Motor neuron (in vitro differentiated cells): Measurements from ENCODE around the gene GID8. TPM values are rescaled to one million over a fixed set of nuclear protein-coding genes. Genes with fewer than 3 reads are reported as not detected.
A peak's percentile ranks its signal among the peaks of the same experiment; 100 is the strongest.
"Not testable (repeated sequence)": the region's sequence is repeated elsewhere in the genome, so short reads cannot be mapped to it uniquely, and the experiment has no call there.

ENCODE experiments used
- ATAC-seq, 8 experiments: fragments of 200-7000 bp; cut with Tn5 transposase; replicated peaks in 6 of 8; 2 replicates each; pipeline ENCODE4 v1.8.0; 2021; ENCODE audit warnings: mild to moderate bottlenecking in 8 of 8, moderate library complexity in 8 of 8
- H3K27ac ChIP-seq, 2 donors: fragments of 250-450 bp; sonication (Bioruptor Pico); 2 replicates each; pipeline ENCODE4 v1.9.0; 2021; ENCODE audit warnings: antibody characterized with exemption in 2 of 2, mild to moderate bottlenecking in 2 of 2, moderate library complexity in 1 of 2
- H3K4me1 ChIP-seq, 2 donors: fragments of 250-450 bp; sonication (Bioruptor Pico); replicated peaks in 1 of 2; 2 replicates each; pipeline ENCODE4 v1.6.1; 2021; ENCODE audit warnings: antibody characterized with exemption in 2 of 2, mild to moderate bottlenecking in 2 of 2, moderate library complexity in 1 of 2
- H3K4me3 ChIP-seq, 5 donors: fragments of 250-450 bp; sonication (Bioruptor Pico); 2 replicates each; pipeline ENCODE4 v1.9.0; 2021; ENCODE audit warnings: antibody characterized with exemption in 5 of 5, mild to moderate bottlenecking in 5 of 5, moderate library complexity in 4 of 5
- WGBS, 10 experiments: fragments of 450-650 bp; shearing (Covaris generic); methylation state at CpG; one replicate each; pipeline ENCODE4 v1.0.0; 2022; 5-methylcytosine and 5-hydroxymethylcytosine counted together
- in situ Hi-C, 9 experiments: fragments of 400-800 bp; cut with MboI; loops; one replicate each; pipeline ENCODE4 v1.15.0; 2021; ENCODE audit warnings: low sequenced_read_pairs in 9 of 9, low pct_unique_long_range_greater_than_20kb in 2 of 9; ENCODE audit not compliant: unreplicated experiment in 9 of 9
- total RNA-seq, 8 experiments: library from RNA; unstranded; fragments of 300-600 nt; gene quantifications; 2 replicates each; pipeline versions ENCODE4 v1.2.3 to v1.2.4, GENCODE V29; 2022

Gene GID8
- total RNA-seq, 8 experiments from 2014 or later: 13.8 to 35.9 (median 30.5) TPM

- 61 to 100% (median 78%) methylated on average over 1 to 6 of the region's 6 CpGs; no CpG with 5 or more reads in 1 of the 10 experiments for WGBS, 10 experiments
- no peak for ATAC-seq
- Histone ChIP-seq H3K27ac (no peak overlapping the region), H3K4me1 (peaks cover 46 to 59% of the 10 kb centered on the region in 2 donors), H3K4me3 (no peak overlapping the region)
- in situ Hi-C loops: no loop called here
These were observed 19.1 kb upstream of the GID8 start for GRCh38 chr20:62918831-62919230.

GRCh38 chr20:62920039-62920645 lies 17.8 kb upstream of the GID8 start:
- WGBS, 10 experiments: 20 to 100% (median 75%) methylated on average over 1 to 7 of the region's 10 CpGs; no CpG with 5 or more reads in 1 of the 10 experiments
- ATAC-seq: peak in 1 of 8 experiments; percentile 5
- H3K4me3 ChIP-seq: no peak overlapping the region
- H3K4me1 ChIP-seq: peaks cover 42 to 60% of the 10 kb centered on the region in 2 donors
- H3K27ac ChIP-seq: peak overlapping the region in 1 of 2 donors; percentile 20
- in situ Hi-C loops: no loop called here

GRCh38 chr20:62921119-62921687 lies 16.7 kb upstream of the GID8 start:
- 50 to 100% (median 77%) methylated on average over 1 to 2 of the region's 8 CpGs; no CpG with 5 or more reads in 4 of the 10 experiments for WGBS, 10 experiments
- peaks cover 38 to 51% of the 10 kb centered on the region in 2 donors for H3K4me1 ChIP-seq
- H3K4me3 ChIP-seq: peak overlapping the region in 1 of 5 donors; percentile 9
- in situ Hi-C loops: no loop called here
- ATAC-seq: peak; percentile 7 to 77 (median 72)
- H3K27ac ChIP-seq: peak overlapping the region in 1 of 2 donors; percentile 29

DNA sequence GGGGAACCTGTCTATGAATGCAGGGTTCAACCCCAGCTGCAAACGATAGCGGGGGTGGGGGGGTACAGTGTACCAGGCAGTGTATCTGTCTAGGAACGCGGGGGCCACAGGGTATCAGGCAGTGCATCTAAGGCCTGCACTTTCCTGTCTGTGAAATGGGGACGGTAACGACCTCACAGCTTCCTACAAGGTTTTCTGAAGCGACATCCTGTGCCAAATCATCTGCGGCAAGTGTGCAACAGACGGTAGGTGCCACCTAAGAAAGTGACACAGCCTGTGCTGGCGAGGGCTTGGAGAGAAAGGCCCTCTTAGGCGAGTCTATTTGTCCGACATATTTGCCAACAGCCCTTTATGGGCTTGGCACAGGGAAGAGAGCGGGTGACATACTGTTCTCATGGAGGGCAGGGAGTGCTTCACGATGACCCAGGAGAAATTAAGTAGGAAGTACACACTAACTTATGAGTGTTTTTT lies 15.5 kb upstream of the GID8 start:
- 0 to 100% (median 92%) methylated on average over 1 to 9 of the region's 14 CpGs for WGBS, 10 experiments
- ATAC-seq: no peak
- Histone ChIP-seq H3K4me3 (no peak overlapping the region), H3K4me1 (peaks cover 44 to 53% of the 10 kb centered on the region in 2 donors), H3K27ac (no peak overlapping the region)
- in situ Hi-C loops: no loop called here

- peaks cover 39 to 46% of the 10 kb centered on the region in 2 donors for H3K4me1 ChIP-seq
- not testable (repeated sequence) for H3K27ac ChIP-seq
- WGBS, 10 experiments: 4 to 96% (median 81%) methylated on average over 4 to 9 of the region's 17 CpGs; no CpG with 5 or more reads in 4 of the 10 experiments
These were observed 14.8 kb upstream of the GID8 start for GRCh38 chr20:62923059-62923668.

DNA sequence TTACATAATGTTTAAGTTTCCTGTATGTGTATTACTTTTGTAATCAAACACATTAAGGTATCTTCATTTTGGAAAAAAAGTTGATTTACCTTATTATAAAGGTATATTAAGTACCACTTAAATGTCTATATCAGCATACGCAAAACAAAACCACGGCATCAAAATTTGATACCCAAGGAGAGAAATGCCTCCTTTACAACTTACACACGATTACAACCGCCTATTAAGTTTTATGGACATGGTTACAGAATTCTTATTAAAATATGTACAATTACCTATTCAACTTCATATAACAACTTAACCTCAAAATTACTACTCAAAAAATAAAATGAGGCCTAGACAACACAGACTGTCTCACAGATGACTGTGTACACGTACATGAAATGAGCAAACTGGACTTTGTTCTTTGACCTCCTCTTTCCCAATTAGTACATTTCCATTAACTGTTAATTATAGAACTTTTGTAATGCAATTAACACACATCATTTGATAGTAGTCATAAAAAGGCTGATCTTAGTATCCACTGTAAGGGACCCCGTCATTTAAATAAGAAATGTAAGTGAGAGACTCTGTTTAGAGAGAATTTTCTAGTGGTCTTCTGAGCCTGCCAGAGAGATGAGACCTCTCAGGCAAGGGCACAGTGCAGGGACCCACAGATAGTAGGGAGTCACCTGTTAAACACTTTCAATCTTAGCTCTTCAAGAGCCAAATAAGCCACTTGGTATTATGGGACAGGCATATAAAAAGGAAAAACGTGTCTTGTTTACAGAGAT lies 14.1 kb upstream of the GID8 start:
- no peak for ATAC-seq
- Histone ChIP-seq H3K27ac (no peak overlapping the region), H3K4me3 (peak overlapping the region; percentile 59 to 99 (median 92)), H3K4me1 (peaks cover 41 to 45% of the 10 kb centered on the region in 2 donors)
- in situ Hi-C loops: no loop called here
- WGBS, 10 experiments: 14 to 96% (median 82%) methylated on average over 2 to 7 of the region's 7 CpGs

More at GRCh38 chr20:62923059-62923668, 14.8 kb upstream of the GID8 start:
- peak in 2 of 8 experiments; percentile 1 for ATAC-seq
- in situ Hi-C loops, H3K4me3 ChIP-seq: not testable (repeated sequence)

DNA sequence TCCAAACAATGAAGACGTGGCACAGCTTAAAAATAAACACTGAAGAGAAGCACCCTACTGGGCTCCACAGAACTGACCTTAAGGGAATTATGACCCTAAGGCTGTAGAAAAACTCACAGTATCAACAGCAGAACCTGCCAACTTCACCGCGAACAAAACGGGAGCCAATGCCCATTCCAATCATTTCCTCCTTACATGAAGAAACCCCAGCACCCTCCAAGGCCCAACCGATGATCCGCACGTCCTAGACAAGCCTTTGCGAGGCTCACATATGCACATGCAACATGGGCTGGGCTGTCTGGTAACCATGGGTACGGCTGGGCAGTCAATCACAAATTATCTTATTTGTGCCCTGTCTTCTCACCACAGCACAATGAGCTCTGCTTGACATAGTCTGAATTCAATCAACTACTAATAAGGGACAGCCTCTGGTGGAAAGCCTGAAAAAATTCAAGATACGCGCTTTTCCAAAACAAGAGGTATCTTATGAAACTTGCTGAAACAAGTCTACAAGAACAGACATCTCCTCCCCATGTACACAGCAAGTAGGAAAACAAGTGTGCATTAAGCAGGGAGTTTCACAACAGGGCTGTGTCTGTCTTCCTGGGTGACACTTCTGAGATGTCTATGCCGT lies 13.4 kb upstream of the GID8 start:
- in situ Hi-C loops: no loop called here
- peak overlapping the region; percentile 59 to 99 (median 92) for H3K4me3 ChIP-seq
- WGBS, 10 experiments: 4 to 80% (median 40%) methylated on average over 1 to 11 of the region's 12 CpGs; no CpG with 5 or more reads in 1 of the 10 experiments
- no peak overlapping the region for H3K27ac ChIP-seq
- H3K4me1 ChIP-seq: peaks cover 40 to 41% of the 10 kb centered on the region in 2 donors
- ATAC-seq: peak; percentile 9 to 61 (median 36)

DNA sequence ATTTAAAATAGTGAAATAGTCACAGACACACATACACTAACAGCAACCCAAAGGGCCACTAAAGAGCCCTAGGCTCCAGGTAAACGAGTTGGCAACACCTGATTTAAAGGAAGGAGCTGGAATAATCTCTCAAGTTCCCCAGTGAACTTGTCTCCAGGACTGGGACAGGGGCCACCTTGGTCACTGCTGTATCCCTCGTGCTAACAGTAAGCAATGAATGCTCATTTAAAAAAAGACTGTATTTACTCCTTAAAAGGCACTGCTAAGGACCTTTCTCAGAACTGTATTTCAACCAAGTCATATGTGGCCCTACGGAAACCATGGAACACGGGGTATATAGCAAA lies 12.9 kb upstream of the GID8 start:
- H3K27ac ChIP-seq: peak overlapping the region; percentile 96 to 99
- 0 to 20% (median 8%) methylated on average over 1 to 4 of the region's 4 CpGs; no CpG with 5 or more reads in 3 of the 10 experiments for WGBS, 10 experiments
- peak overlapping the region; percentile 59 to 99 (median 92) for H3K4me3 ChIP-seq
- ATAC-seq: no peak
- H3K4me1 ChIP-seq: peaks cover 36 to 39% of the 10 kb centered on the region in 2 donors
- in situ Hi-C loops: no loop called here

- peak overlapping the region; percentile 59 to 99 (median 92) for H3K4me3 ChIP-seq
- peak overlapping the region; percentile 96 to 99 for H3K27ac ChIP-seq
- WGBS, 10 experiments: 0 to 3% (median 1%) methylated on average over 4 to 24 of the region's 63 CpGs; no CpG with 5 or more reads in 2 of the 10 experiments
- ATAC-seq: peak in 3 of 8 experiments; percentile 10 to 26 (median 13)
- in situ Hi-C loops: no loop called here
- peaks cover 30 to 36% of the 10 kb centered on the region in 2 donors for H3K4me1 ChIP-seq
These were observed 12.3 kb upstream of the GID8 start for GRCh38 chr20:62925420-62926228.

GRCh38 chr20:62926229-62927127 lies 11.5 kb upstream of the GID8 start, which contains the start of gene DIDO1:
DIDO1 (minus strand) TSS chr20:62926505.
- ATAC-seq: peak; percentile 63 to 93 (median 89)
- 0 to 5% (median 1%) methylated on average over 1 to 14 of the region's 92 CpGs; no CpG with 5 or more reads in 6 of the 10 experiments for WGBS, 10 experiments
- H3K4me1 ChIP-seq: peaks cover 21 to 29% of the 10 kb centered on the region in 2 donors
- in situ Hi-C loops: no loop called here
- H3K27ac ChIP-seq: peak within 1 kb of the TSS; percentile 96 to 99
- H3K4me3 ChIP-seq: peak within 1 kb of the TSS; percentile 59 to 99 (median 92)
